Embryonic facial prominence (tissue), 1 donor: ENCODE measurements around the gene ZNF595.
A peak's percentile ranks its signal among the peaks of the same experiment; 100 is the strongest.
"Not testable (repeated sequence)": the region's sequence is repeated elsewhere in the genome, so short reads cannot be mapped to it uniquely, and the experiment has no call there.

Experiments used
- DNase-seq: peaks from one replicate; pipeline ENCODE4 v3.0.0-alpha.2; 2016; ENCODE audit errors: extremely low spot score

ZNF595 gene

GRCh38 chr4:52804-53479 lies at the start of gene ZNF595:
ZNF595 (plus strand) TSS chr4:53321; CDS start chr4:53489, 168 bp downstream.
- not testable (repeated sequence) for DNase-seq

- DNase-seq: not testable (repeated sequence)
Measured at GRCh38 chr4:9937-10870, 42.9 kb upstream of the ZNF595 start.

DNA sequence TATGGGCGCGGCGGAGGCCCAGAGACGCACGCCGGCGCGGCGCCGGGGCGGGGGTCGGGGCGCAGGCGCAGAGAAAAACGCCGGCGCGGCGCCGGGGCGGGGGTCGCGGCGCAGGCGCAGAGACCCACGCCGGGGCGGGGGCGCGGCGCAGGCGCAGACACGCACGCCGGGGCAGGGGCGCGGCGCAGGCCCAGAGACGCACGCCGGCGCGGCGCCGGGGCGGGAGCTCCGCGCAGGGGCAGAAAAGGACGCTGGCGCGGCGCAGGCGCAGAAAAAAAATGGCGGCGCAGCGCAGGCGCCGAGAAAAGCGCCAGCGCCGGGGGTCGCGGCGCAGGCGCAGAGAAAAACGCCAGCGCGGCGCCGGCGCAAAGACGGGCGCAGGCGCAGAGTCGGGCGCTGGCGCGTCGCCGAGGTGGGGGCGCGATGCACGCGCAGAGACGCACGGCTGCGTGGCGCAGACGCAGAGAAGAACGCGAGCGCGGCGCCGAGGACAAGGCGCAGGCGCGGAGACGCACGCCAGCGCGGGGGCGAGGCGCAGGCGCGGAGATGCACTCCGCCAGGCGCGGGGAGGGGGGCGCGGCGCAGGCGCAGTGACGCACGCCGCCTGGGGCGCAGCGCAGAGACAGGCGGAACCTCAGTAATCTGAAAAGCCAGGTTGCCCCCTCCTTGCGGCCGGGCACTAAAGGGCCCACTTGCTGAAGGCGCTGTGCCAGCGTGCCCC lies 41.9 kb upstream of the ZNF595 start:
- DNase-seq: not testable (repeated sequence)

DNA sequence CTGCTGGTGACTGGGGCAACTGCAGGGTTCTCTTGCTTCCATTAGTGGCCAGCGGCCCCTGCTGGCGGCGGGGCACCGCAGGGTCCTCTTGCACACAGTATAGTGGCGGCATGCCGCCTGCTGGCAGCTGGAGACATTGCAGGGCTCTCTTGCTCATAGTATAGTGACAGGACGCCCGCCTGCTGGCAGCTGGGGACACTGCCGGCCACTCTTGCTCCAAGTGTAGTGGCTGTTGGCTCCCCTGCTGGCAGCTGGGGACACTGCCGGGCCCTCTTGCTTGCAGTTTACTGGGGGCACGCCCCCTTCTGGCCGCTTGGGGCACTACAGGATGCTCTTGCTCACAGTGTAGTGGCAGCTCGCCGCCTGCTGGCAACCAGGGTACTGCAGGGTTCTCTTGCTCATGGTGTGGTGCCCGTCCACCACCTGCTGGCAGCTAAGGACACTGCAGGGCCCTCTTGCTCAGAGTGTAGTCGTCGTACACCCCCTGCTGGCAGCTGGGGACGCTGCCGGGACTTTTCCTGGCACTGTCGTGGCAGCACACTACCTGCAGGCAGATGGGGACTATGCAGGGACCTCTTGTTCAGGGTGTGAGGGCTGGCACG lies 41.2 kb upstream of the ZNF595 start:
- DNase-seq: not testable (repeated sequence)

- not testable (repeated sequence) for DNase-seq
Measured at GRCh38 chr4:18128-18527, 35.0 kb upstream of the ZNF595 start.

- not testable (repeated sequence) for DNase-seq
Measured at GRCh38 chr4:18589-18988, 34.5 kb upstream of the ZNF595 start.

GRCh38 chr4:22882-23281 lies 30.2 kb upstream of the ZNF595 start:
- DNase-seq: not testable (repeated sequence)

DNA sequence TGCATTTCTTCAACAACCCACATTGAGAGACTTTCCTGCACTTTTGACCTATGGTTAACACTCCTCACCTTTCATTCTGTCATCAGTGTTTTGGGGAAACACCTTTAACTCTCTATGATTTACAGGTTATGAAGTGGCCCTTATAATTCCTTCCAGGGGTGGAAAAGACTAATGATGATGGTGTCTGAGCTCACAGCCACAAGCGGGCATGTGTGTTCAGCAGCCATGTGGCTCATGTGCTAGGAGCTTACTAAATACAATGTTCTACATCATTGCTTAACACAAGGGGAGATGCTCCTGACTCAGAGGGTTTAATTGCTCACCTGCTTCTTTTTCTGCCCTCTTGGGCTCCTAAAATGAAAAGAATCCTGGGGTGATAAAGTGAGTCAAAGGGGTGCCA lies 28.8 kb upstream of the ZNF595 start:
- not testable (repeated sequence) for DNase-seq

GRCh38 chr4:27501-27900 lies 25.6 kb upstream of the ZNF595 start:
- DNase-seq: not testable (repeated sequence)

GRCh38 chr4:28767-29542 lies 24.2 kb upstream of the ZNF595 start:
- not testable (repeated sequence) for DNase-seq

- not testable (repeated sequence) for DNase-seq
Measured at GRCh38 chr4:33314-33713, 19.8 kb upstream of the ZNF595 start.

GRCh38 chr4:36559-37415 lies 16.3 kb upstream of the ZNF595 start:
- peak; percentile 3 for DNase-seq

- DNase-seq: not testable (repeated sequence)
Measured at GRCh38 chr4:38202-38601, 14.9 kb upstream of the ZNF595 start.

- not testable (repeated sequence) for DNase-seq
Measured at GRCh38 chr4:43375-43774, 9.7 kb upstream of the ZNF595 start.

- not testable (repeated sequence) for DNase-seq
Measured at GRCh38 chr4:51253-51652, 1.9 kb upstream of the ZNF595 start.

DNA sequence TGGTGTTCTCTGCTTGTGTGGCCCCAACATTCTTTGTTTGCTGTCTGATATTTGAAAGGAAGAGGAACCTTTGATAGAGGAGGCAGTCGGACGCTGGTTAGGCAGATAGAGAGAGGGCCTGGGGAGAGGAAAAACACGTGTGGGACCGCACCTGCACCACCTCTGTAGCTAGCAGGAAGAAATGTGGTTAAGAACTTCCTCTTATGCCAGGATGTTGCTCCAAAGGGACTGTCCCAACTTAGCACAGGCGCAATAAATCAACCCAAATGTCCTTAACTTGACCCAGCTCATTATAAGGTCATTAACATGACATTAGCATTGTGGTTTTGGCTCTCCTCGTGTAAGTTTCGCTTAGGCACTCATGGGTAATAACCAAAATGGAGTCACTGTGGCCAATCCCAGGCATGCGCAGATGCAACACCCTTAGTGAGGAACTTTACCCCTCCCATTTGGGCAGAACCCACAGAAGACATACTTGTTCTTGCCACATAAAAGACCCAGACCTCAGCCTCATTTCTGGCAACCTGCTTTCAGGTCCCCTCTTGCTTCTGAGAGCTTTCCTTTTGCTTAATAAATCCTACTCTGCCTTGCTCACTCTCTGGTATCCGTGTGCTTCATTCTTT lies 1.4 kb upstream of the ZNF595 start:
- DNase-seq: not testable (repeated sequence)

DNA sequence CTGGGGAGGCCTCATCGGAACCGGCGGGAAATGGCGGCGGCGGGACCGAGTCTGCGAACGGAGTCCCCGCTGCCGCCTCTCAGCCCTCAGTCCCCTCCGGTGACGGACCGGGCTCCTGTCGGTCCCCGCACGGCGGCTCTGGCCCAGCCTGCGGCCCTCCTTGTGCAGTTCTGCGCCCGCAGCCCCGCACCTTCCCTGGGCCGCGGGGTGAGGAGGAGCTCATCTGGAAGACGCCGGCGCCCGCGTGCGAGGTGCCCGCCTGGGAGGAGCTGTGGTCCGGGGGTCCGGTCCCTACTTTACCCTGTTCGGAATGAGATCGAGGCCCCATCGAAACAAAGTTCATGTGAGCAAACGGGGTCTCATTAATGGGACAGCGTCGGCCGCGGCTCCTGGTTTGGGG lies 400 bp downstream of the ZNF595 start:
- not testable (repeated sequence) for DNase-seq

DNA sequence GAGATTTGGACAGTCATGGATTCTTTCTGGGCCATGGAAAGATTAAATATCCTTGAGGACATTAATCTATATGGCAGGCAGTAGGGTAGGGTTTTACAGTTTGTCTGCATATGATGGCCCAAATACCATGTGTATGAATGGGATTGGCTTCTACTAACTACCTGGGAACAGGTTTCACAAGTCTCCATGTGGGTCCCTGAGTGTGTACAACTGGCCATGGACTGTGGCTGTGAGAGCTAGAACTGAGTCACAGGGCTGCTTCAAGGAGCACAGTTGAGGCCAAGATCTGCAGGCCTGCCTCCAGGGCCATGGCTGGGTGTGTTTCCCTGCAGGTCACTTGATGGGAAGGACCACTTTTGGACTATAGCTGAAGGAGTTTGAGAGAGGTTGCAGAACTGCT lies 11.6 kb downstream of the ZNF595 start:
- not testable (repeated sequence) for DNase-seq

- DNase-seq: no peak
Measured at GRCh38 chr4:71830-72229, 18.7 kb downstream of the ZNF595 start.
